ENCODE measurements around the gene CACNA2D4.

- TF ChIP-seq CTCF (IDR thresholded peaks at IDR 0.05) (no peak), POLR2A (IDR thresholded peaks at IDR 0.05) (no peak)
Observed at GRCh38 chr12:1864867-1865266, 53.6 kb downstream of the CACNA2D4 start.

Data from adrenal gland (tissue), 5 donors.